HG03135 (cell line): ENCODE data around the gene RACGAP1.
"Not testable (repeated sequence)": the region's sequence is repeated elsewhere in the genome, so short reads cannot be mapped to it uniquely, and the experiment has no call there.

Experiments
- ATAC-seq: cut with Tn5 transposase; IDR thresholded peaks from one replicate; pipeline ENCODE4 v1.9.1; 2021; ENCODE audit warnings: mild to moderate bottlenecking, moderate library complexity; ENCODE audit not compliant: unreplicated experiment

Gene RACGAP1

GRCh38 chr12:50038336-50038735 lies 13.0 kb upstream of the RACGAP1 start:
- ATAC-seq = no peak

- ATAC-seq = no peak
Observed at GRCh38 chr12:50032854-50033581, 7.7 kb upstream of the RACGAP1 start.

- ATAC-seq = no peak
Observed at GRCh38 chr12:50032515-50032853, 7.2 kb upstream of the RACGAP1 start.

GRCh38 chr12:50030449-50030848 lies 5.2 kb upstream of the RACGAP1 start:
- ATAC-seq = not testable (repeated sequence)

- ATAC-seq = no peak
Observed at GRCh38 chr12:50026691-50027090, 1.4 kb upstream of the RACGAP1 start.

- ATAC-seq = peak; percentile 24
Observed at GRCh38 chr12:50024805-50025186, 498 bp downstream of the RACGAP1 start.

- ATAC-seq = no peak
Observed at GRCh38 chr12:50024227-50024626, 1.1 kb downstream of the RACGAP1 start.

GRCh38 chr12:50022903-50023302 lies 2.4 kb downstream of the RACGAP1 start:
- no peak for ATAC-seq

GRCh38 chr12:50021031-50021430 lies 4.3 kb downstream of the RACGAP1 start:
- no peak for ATAC-seq

GRCh38 chr12:50019524-50019923 lies 5.8 kb downstream of the RACGAP1 start:
- no peak for ATAC-seq

- ATAC-seq = no peak
Observed at GRCh38 chr12:50018968-50019367, 6.3 kb downstream of the RACGAP1 start.

GRCh38 chr12:50018154-50018553 lies 7.1 kb downstream of the RACGAP1 start:
- ATAC-seq = no peak

- ATAC-seq = no peak
Observed at GRCh38 chr12:50017641-50018040, 7.7 kb downstream of the RACGAP1 start.

- no peak for ATAC-seq
Observed at GRCh38 chr12:50016501-50017475, 8.5 kb downstream of the RACGAP1 start.

GRCh38 chr12:50014342-50014741 lies 11.0 kb downstream of the RACGAP1 start:
- ATAC-seq = no peak

- ATAC-seq = no peak
Observed at GRCh38 chr12:50013361-50014147, 11.7 kb downstream of the RACGAP1 start.

- ATAC-seq = no peak
Observed at GRCh38 chr12:50006754-50007442, 18.4 kb downstream of the RACGAP1 start.

GRCh38 chr12:50006280-50006679 lies 19.0 kb downstream of the RACGAP1 start:
- ATAC-seq = no peak

- no peak for ATAC-seq
Observed at GRCh38 chr12:50005175-50005574, 20.1 kb downstream of the RACGAP1 start.

- no peak for ATAC-seq
Observed at GRCh38 chr12:50004696-50005095, 20.6 kb downstream of the RACGAP1 start.

- no peak for ATAC-seq
Observed at GRCh38 chr12:50003595-50003994, 21.7 kb downstream of the RACGAP1 start.
